Smooth muscle cell of the brain vasculature (primary cell): ENCODE results near the gene LRP8.

ENCODE experiments used
- DNase-seq: peaks from one replicate; pipeline ENCODE4 v3.0.0-alpha.2; 2012; ENCODE audit warnings: low read depth, low spot score

Gene LRP8

GRCh38 chr1:53306168-53306567 lies 21.7 kb downstream of the LRP8 start:
- no peak for DNase-seq

DNA sequence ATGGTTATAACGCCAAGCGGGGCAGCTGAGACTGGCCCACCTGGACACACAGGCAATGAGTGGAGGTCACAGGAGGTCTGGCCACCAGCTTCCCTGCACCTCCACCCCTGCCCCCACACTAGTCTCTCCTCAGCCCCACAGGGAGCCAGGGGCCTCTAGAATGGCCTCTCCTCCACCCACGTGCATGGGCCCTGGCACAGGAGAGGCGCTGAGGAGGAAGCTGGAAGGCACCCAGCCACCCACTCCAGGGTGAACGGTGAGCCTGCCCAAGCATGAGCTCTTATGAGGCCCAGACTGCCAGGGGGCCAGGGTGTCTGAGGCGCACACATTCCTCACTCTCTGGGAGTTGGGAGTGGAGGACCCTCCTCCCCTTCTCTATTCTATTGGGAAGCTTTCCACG lies 22.2 kb downstream of the LRP8 start:
- DNase-seq: no peak

DNA sequence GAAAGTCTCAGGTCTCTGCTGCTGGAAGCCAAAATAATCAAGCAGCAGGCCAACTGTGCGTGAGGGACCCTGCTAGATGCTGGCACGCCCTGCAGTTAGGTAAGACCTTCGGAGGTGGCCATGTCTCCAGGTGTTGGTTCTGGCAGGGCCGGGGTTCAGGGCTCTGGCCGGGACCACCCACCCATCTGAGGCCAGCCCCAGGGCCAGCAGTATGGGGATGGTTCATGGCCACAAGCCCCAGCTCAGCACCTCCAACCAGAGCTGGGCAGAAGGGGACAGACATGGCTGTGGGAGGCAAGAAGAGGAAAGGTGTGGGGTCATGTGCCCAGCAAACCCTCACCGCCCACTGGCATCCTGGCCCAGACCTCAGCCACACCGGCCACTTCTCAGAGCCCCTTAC lies 23.3 kb downstream of the LRP8 start:
- DNase-seq: no peak

- no peak for DNase-seq
Measured at GRCh38 chr1:53303726-53304515, 23.9 kb downstream of the LRP8 start.

GRCh38 chr1:53303243-53303642 lies 24.6 kb downstream of the LRP8 start:
- no peak for DNase-seq

DNA sequence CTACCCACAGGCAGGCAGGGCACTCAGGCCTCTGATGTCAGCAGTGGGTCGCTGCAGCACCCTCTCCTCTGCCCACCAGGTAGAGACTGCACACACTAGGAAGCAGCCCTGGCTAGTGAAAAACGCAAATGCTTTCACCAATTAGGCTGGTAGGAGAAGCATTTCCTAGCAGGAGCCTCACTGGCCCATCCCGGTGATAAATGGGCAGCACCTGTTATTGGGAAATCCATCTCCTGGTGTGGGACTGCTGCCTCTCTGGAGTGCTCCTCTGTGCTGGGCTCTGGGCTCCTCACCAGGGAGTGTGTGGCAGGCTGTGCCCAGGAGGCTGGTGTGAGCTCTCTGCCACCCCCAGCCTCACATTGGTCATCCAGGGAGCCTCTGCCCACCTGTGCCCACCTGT lies 28.6 kb downstream of the LRP8 start:
- no peak for DNase-seq

DNA sequence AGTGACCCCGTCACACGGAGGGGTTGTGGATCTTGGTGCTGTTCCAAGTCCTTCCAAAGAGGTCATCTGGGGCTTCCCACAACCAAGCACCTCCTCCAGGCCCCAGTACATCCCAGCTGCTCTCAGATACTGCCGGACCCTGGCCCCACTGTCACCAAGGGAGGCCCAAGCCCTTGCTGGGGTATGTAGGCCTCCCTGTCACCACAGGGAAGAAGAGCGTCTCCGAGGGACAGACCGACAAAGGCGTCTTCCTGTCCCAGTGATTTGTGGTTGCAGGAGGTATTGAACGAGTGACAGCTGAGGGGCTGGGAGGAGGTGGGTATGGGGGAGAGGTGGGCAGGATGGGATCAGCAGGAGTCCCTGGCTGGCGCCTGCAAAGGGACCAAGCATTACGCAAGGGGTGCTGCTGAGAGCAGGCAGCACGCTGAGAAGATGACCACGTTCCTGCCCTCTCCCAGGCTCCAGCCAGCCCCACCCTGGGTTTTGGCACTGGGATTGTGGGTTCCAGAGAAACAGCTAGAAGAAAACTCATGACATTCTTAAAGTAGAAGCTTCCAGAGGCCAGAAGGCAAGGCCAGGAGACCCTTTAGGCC lies 29.7 kb downstream of the LRP8 start:
- DNase-seq: no peak

DNA sequence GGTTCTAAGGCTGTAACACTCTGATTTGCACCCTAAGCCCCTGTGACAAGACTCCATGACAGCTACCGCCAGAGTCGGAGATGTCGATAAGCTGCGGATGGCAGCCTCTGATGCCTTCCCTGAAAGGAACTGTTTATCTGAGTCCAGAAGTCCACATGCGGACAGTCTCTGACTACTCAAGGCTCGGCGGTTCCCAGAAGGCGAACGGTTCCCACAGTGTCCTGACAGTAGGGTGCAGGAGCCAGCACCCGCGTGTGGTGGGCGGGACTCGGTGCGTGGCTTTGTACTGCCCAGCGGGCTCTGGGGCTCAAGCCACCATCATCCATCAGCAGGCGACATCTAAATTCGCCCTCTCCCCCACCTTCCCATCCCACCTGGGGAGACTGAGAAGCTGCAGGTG lies 30.7 kb downstream of the LRP8 start:
- DNase-seq: no peak

DNA sequence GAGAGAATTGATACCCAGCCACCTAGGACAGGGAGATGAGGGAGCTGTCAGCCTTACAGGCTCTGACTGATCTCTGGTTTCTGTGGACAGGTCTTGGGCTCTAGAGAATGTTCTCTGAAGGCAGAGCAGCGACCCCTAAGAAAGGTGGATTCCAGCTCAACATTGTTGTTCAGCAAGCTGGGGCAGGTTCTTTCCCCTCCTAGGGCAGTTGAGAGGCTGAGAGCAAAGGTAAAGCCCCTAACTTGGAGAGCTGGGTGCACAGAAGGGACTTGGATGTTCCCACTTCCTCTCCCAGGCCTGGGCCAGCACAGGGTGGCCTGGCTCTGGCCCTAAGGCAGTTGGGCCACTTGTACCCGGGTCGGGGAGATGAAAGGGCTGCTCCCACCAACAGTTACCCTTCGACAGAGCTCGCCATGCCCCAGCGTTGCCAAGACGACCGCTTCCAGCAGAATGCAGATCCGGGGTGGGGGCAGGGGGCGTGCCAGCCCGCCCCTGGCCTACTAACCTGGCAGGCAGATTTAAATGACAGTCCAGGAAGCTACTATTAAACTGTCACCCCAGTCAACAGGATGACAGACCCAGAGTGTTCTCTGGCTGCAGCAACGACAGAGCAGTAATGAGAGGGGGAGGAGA lies 31.6 kb downstream of the LRP8 start:
- no peak for DNase-seq

DNA sequence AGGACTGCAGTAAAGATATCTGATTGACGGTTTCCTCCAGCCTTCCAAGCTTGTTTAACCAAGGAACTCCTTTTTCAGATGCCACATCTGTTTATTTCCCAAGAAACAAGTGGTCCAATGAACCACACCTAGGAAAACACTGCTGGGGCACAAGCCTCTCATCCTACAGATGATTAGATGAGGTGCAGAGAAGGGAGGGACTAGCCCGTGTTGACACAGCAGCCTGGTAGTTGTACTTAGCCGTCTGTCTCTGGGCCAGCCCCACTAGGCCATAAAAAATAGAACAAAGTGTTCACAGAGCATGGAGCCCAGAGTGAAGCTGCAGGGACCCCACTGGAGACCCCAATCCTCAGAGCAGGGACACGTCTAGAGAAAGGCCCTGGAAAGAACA lies 32.1 kb downstream of the LRP8 start:
- DNase-seq: no peak

DNA sequence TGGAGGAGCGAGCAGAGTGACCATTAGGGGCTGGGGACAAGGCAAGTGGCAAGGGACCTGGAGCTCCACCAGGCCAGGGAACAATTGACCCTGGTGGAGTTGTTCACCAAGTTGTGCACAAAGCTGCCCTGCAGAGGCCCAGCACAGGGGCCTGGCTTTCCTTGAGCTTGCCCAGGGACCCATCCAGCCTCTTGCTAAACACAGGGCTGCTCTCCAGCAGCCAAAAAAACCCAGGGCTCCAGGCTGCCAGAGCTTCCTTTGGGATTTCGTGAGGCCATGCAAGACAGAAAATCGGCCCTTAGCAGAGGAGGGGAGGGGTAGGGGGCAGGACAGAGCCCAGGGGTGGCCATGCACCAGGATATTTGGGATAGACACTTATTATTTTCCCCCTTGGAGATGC lies 32.6 kb downstream of the LRP8 start:
- DNase-seq: no peak

- DNase-seq: no peak
Measured at GRCh38 chr1:53294567-53294966, 33.3 kb downstream of the LRP8 start.

DNA sequence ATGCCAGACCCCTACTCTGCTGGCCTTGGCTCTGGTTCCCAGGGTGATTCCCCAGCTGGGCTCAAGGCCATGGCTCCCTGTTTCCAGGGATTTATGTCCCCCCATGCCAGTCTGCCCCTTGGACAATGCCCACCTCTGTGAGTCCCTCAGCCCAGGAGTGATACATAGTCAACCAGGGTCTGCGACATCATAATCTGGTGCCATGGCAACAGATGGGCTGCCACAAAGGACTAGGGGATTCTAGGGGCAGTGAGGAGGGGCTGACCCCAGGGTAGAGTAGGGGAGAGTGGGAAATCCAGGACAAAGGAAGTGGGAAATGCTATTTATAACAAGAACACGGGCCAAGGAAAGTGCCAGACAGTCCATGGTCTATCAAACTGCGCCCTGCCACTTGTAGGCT lies 33.8 kb downstream of the LRP8 start:
- DNase-seq: no peak

DNA sequence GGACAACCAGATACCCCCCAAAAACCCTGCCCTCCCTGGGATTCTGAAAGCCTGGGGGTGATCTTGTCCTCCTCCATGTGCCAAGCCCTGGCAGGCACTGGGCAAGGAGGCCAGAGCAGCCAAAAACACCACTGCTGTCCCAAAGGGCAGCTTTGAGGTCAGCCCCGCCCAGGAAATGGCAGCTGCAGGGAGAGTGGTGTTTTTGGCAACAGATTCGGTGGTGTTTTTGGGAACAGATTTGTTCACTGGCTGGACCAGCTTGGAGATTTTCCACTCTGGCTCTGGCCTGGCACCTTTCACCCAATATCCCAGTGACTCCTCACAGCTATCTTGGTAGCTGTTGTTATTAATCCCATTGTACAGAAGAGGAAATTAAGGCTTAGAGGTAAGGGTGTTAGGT lies 34.7 kb downstream of the LRP8 start:
- DNase-seq: no peak

DNA sequence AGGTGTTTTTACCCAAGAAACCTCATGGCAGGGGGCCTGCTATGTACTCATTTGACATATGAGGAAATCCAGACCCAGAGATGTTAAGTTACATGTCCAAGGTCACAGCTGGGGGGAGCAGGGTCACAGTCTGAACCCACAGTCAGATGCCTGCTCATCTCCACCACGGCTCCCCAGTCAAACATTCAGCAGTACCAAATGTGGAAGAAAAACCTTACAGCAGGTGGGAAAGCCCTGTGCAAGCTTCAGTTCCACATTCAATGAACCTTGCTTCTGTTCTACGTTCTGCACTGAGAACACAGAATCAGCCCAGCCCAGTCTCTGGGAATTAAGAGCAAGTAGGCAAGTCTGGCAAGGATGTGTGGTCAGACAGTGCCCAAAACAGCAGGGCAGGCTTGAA lies 35.2 kb downstream of the LRP8 start:
- DNase-seq: no peak

GRCh38 chr1:53291574-53291973 lies 36.3 kb downstream of the LRP8 start:
- no peak for DNase-seq

- DNase-seq: no peak
Measured at GRCh38 chr1:53288790-53289429, 39.0 kb downstream of the LRP8 start.

GRCh38 chr1:53288002-53288789 lies 39.7 kb downstream of the LRP8 start:
- no peak for DNase-seq

DNA sequence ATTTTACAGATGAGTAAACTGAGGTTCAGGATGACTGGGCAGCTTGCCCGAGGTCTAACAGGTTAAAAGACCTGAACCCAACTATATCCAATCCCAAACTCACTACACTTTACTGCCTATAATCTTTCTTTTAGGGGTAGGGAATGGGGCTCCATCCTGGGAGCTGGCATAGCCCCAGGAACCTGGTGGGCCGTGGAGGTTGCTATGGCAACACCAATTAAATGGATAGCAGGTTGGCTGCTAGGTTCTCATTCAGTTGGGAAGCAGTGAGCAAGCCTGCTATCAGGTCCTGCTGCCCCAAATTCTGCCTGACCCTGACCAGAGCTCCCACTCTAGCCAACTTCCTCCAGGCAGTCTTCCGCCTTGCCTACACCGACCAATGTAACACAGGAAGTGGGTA lies 40.9 kb downstream of the LRP8 start:
- DNase-seq: no peak

- no peak for DNase-seq
Measured at GRCh38 chr1:53285969-53286760, 41.7 kb downstream of the LRP8 start.

- DNase-seq: no peak
Measured at GRCh38 chr1:53285546-53285945, 42.3 kb downstream of the LRP8 start.
